HepG2 (cell line): Measurements from ENCODE around the gene ACSM5. TPM values are rescaled to one million over a fixed set of nuclear protein-coding genes. Genes with fewer than 3 reads are reported as not detected.
A peak's percentile ranks its signal among the peaks of the same experiment; 100 is the strongest.

Experiments used
- ARNTL ChIP-seq: sonication (generic); formaldehyde crosslinking; IDR thresholded peaks from 2 replicates; pipeline ENCODE4 v1.4.0; 2020; ENCODE audit warnings: mild to moderate bottlenecking, missing genetic modification reagents
- BRCA1 ChIP-seq: sonication (generic); formaldehyde crosslinking; IDR thresholded peaks from 2 replicates; pipeline ENCODE4 v1.4.0; 2020; ENCODE audit warnings: missing genetic modification reagents
- CREM ChIP-seq, 2 experiments: sonication (generic) in 1 of 2; formaldehyde crosslinking in 1 of 2; IDR thresholded peaks; 2 replicates each; pipeline versions ENCODE4 v1.4.0 to v1.6.1; 2016 to 2020; ENCODE audit warnings: antibody characterized with exemption in 1 of 2, mild to moderate bottlenecking in 1 of 2, missing genetic modification reagents in 1 of 2
- HNRNPLL ChIP-seq: fragments of 200-400 bp; formaldehyde crosslinking; IDR thresholded peaks from 2 replicates; pipeline ENCODE4 v1.6.1; 2017; ENCODE audit warnings: mild to moderate bottlenecking, low read depth, low read length; ENCODE audit not compliant: poor library complexity, severe bottlenecking
- JARID2 ChIP-seq: sonication (generic); formaldehyde crosslinking; IDR thresholded peaks from 2 replicates; pipeline ENCODE4 v1.8.1; 2023; ENCODE audit warnings: missing genetic modification reagents, inconsistent platforms; ENCODE audit not compliant: insufficient replicate concordance
- MATR3 ChIP-seq: sonication (generic); formaldehyde crosslinking; IDR thresholded peaks from 2 replicates; pipeline ENCODE4 v1.4.0; 2020; ENCODE audit warnings: missing genetic modification reagents
- MYC ChIP-seq: sonication (generic); formaldehyde crosslinking; IDR thresholded peaks from 2 replicates; pipeline ENCODE4 v1.9.0; 2021; ENCODE audit warnings: missing genetic modification reagents, borderline replicate concordance
- PHF20 ChIP-seq: sonication (generic); formaldehyde crosslinking; IDR thresholded peaks from 2 replicates; pipeline ENCODE4 v1.5.0; 2020; ENCODE audit warnings: mild to moderate bottlenecking, missing genetic modification reagents
- SIN3B ChIP-seq: fragments of 150-350 bp; IDR thresholded peaks from 2 replicates; pipeline ENCODE4 v1.6.1; 2014; ENCODE audit warnings: low read length
- SRF ChIP-seq: IDR thresholded peaks from 2 replicates; pipeline ENCODE4 v1.6.1; 2011; ENCODE audit warnings: mild to moderate bottlenecking, low read depth, low read length, moderate library complexity
- ZBTB8A ChIP-seq: sonication (generic); formaldehyde crosslinking; IDR thresholded peaks from 2 replicates; pipeline ENCODE4 v1.4.0; 2020; ENCODE audit warnings: mild to moderate bottlenecking, low read depth, missing genetic modification reagents, borderline replicate concordance
- ZNF143 ChIP-seq: sonication (generic); formaldehyde crosslinking; IDR thresholded peaks from 2 replicates; pipeline ENCODE4 v1.4.0; 2020; ENCODE audit warnings: missing genetic modification reagents
- ZNF296 ChIP-seq: sonication (generic); formaldehyde crosslinking; conservative IDR thresholded peaks from 2 replicates; pipeline ENCODE4 v1.5.0; 2020; ENCODE audit warnings: mild to moderate bottlenecking, missing genetic modification reagents
- ZNF407 ChIP-seq: sonication (generic); formaldehyde crosslinking; IDR thresholded peaks from one replicate; pipeline ENCODE4 v1.5.1; 2020; ENCODE audit warnings: mild to moderate bottlenecking, missing genetic modification reagents; ENCODE audit errors: not compliant biosample characterization
- ZNF547 ChIP-seq: sonication (generic); formaldehyde crosslinking; IDR thresholded peaks from 2 replicates; pipeline ENCODE4 v1.5.1; 2020; ENCODE audit warnings: mild to moderate bottlenecking, missing genetic modification reagents
- ZNF816 ChIP-seq: sonication (generic); formaldehyde crosslinking; IDR thresholded peaks from 2 replicates; pipeline ENCODE4 v1.8.0; 2022; ENCODE audit warnings: missing genetic modification reagents, mild to moderate bottlenecking, borderline replicate concordance
- ZSCAN20 ChIP-seq: sonication (generic); formaldehyde crosslinking; IDR thresholded peaks from 2 replicates; pipeline ENCODE4 v1.4.0; 2020; ENCODE audit warnings: missing genetic modification reagents, mild to moderate bottlenecking, borderline replicate concordance
- polyA plus RNA-seq, 8 experiments: library from polyadenylated mRNA; depleted of rRNA in 3 of 8; stranded (reverse) in 7 of 8; unstranded in 1 of 8; fragments of >200 nt; fragmentation: Illumina TruSeq in 4 of 8; extraction: Trizol in 4 of 8; gene quantifications; 2 replicates each; pipeline versions ENCODE4 v1.2.1 to v1.2.3, GENCODE V29; 2011 to 2016; ENCODE audit warnings: low read depth in 4 of 8, missing spikeins in 1 of 8, mixed read lengths in 1 of 8; ENCODE audit not compliant: insufficient read depth in 1 of 8
- total RNA-seq, 5 experiments: library from RNA; depleted of rRNA; stranded (reverse); fragments of >200 nt; fragmentation: Illumina TruSeq; extraction: Trizol; gene quantifications; 2 replicates each; pipeline ENCODE4 v1.2.3, GENCODE V29; 2016; ENCODE audit warnings: low read depth in 1 of 5
- TF ChIP-seq, protein P1 (sequence below): sonication (generic); formaldehyde crosslinking; IDR thresholded peaks from 2 replicates; pipeline ENCODE4 v1.8.1; 2023; ENCODE audit warnings: mild to moderate bottlenecking, moderate library complexity, missing genetic modification reagents
- TF ChIP-seq, protein P2 (sequence below): sonication (generic); formaldehyde crosslinking; IDR thresholded peaks from 2 replicates; pipeline ENCODE4 v1.8.1; 2023; ENCODE audit warnings: missing genetic modification reagents, inconsistent platforms, borderline replicate concordance

ACSM5 gene
- total and polyA plus RNA-seq, 2 of the 13 experiments (the other 11 are each of a cell fraction or from before 2014, with no cell fraction given), result 9.1 to 15.0 TPM

DNA sequence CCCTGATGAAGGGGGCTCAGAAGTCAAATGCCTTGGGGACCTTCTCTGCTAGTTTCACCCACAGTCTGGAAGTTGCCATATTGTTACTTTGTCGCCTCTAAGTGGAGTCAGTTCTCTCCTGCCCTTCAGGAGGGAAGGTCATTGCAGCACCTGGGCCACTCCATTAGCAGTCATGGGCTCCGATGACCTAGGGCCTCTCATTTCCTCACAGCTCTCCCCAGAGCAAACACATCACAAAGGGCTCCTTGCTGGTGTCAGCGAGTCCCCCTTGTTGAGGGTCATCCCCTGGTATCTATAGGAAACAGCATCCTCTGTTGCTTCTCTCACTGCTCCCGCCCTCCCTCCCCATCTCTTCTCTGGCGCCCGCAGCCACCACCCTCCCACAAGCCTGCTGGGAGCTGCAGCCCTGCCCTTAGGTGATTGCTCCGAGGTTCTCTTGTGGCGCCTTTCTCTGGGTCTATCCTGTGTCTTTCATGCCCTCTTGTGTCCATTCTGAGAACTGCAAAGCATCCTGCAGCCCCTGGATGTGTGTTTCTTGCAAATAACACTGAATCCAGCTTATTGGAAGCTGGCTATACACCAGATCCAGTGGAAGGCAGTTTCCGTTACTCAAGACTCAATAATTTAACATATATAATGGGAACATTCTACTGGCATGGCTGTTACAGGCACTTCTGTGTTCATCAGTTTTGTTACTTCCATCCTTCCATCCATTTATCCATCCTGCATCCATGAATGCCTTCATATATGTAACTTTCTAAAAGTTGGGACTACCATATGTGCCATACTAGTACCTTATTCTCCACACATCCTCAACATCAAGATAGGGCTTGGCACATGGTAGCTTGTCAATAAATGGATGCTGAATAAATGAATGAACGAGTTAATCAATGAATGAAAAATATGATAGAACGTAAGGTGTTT is 26.0 kb upstream of the ACSM5 start (continued):
- TF ChIP-seq ZBTB8A, result no peak
- no peak for TF ChIP-seq BRCA1 (CRISPR knock-in tag)
- TF ChIP-seq ZNF547 (CRISPR knock-in tag), result no peak
- TF ChIP-seq MATR3, result no peak
- TF ChIP-seq SRF, result 0 out of 2 replicates have a peak, but pooled peaks have one; percentile 23
- TF ChIP-seq SIN3B, result no peak
- TF ChIP-seq MYC, result no peak
- no peak for TF ChIP-seq HNRNPLL
- peak; percentile 26; the same call in 1 of the 2 replicates for TF ChIP-seq ZNF143
- TF ChIP-seq ZNF816 (CRISPR knock-in tag), result no peak
- no peak for TF ChIP-seq ZNF407 (CRISPR knock-in tag)
- no peak for TF ChIP-seq CREM (IDR thresholded peaks at IDR 0.05)
- no peak for TF ChIP-seq CREM (CRISPR knock-in tag; IDR thresholded peaks at IDR 0.05)
- TF ChIP-seq, protein P1, sequence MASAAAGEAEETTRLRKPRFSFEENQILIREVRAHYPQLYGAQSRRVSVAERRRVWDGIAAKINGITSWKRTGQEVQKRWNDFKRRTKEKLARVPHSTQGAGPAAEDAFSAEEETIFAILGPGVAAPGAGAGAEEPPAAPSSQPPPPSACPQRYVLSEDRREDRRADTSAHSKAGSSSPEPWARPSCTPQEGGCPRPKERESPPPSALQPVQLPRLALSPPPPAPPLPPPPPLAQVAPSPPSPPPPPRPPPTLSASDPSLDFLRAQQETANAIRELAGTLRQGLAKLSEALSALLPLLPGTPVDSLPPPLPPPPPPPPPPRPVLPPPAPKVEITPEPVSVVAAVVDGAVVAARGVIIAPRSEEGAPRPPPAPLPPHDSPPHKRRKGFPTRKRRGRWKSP (CRISPR knock-in tag), result no peak
- no peak for TF ChIP-seq PHF20 (CRISPR knock-in tag)
- no peak for TF ChIP-seq ZSCAN20 (CRISPR knock-in tag)
- no peak for TF ChIP-seq ZNF296
- no peak for TF ChIP-seq JARID2 (CRISPR knock-in tag)
- TF ChIP-seq ARNTL (CRISPR knock-in tag), result no peak
- TF ChIP-seq, protein P2, sequence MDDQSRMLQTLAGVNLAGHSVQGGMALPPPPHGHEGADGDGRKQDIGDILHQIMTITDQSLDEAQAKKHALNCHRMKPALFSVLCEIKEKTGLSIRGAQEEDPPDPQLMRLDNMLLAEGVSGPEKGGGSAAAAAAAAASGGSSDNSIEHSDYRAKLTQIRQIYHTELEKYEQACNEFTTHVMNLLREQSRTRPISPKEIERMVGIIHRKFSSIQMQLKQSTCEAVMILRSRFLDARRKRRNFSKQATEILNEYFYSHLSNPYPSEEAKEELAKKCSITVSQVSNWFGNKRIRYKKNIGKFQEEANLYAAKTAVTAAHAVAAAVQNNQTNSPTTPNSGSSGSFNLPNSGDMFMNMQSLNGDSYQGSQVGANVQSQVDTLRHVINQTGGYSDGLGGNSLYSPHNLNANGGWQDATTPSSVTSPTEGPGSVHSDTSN, result no peak
